ENCODE measurements around the gene MTERF4.

GRCh38 chr2:241069821-241070281, 32.2 kb downstream of the MTERF4 start:
- TF ChIP-seq CTCF (IDR thresholded peaks at IDR 0.05; ENCODE audit: insufficient read depth, low read length) (no peak), SPI1 (IDR thresholded peaks at IDR 0.05; ENCODE audit: borderline replicate concordance, low read depth) (no peak), GABPA (IDR thresholded peaks at IDR 0.05; ENCODE audit: low read depth) (no peak), POLR2AphosphoS5 (IDR thresholded peaks at IDR 0.05; ENCODE audit: low read depth) (no peak)

Measured in HL-60 (cell line).